NCI-H82 treated with DMSO at 0.1 percent for 48 hours (cell line): ENCODE measurements around the gene PDE9A.
A peak's percentile ranks its signal among the peaks of the same experiment; 100 is the strongest.

Experiments
- DNase-seq: peaks from one replicate; lab custom pipeline; 2025; ENCODE audit not compliant: unreplicated experiment; lab: John Stamatoyannopoulos, UW

The PDE9A gene

DNA sequence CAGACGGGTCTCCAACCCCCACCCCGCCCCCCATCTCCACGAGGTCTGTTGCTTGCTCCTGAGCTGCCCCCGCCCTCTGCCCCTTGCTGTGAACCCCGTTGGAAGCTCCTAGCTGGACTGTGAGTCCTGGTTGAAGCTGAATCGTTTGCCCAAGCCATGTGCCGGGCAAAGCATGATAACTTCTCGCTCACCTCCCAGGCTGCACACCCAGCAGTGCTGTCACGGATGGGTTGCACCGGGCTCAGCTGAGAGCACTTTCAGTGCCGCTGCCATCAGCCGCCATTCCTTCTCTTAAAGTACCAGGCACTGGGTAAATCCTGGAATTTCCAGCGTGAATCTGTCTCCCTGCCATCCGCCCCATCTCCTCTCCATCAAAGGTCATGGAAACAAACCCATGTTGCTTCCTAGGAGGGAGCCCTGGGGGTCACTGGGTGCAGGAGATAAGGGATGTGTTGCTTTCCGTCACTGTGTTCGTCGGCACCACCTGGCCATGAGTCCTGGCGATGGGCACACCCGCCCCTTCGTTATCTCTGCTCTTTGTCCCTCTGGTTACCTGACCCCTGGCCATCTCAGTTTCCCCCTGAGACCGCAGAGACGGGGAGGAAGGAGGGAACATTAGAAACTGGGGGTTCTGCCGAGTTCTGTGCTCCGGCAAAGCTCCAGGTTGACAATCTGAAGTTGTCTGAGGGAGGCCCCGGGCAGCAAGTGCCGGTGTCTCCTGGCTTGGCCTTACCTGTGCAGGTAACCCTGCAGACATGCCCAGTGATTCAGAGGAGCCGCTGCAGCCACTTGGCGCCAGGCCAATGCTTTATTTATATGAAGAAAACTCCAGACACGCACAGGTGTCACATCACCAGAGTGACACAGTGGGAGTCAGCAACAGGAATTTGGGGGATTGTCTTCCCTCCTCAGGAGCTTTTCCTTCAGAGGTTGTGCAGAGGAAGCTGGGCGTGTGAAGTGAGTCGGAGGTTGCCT is 2.7 kb downstream of the PDE9A start:
- DNase-seq = no peak

DNA sequence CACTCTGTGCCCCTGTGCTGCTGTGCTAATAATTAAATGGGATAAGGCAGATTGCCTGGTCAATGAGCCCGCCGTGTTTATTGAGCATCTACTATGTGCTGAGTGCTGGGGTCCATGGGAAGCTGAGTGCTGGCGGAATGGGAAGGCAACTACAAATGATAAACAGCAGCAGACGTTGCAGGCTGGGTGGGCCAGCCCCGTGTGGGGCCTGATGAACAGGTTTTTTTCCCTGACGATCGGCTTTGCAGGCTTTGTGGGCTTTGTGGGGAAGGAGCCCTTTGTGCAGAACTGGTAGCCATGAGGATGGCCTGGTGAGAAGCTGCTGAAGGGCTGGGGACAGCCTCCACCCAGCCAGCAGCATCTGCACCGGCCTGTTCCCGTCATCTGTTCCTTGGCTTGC is 3.5 kb downstream of the PDE9A start:
- no peak for DNase-seq

DNA sequence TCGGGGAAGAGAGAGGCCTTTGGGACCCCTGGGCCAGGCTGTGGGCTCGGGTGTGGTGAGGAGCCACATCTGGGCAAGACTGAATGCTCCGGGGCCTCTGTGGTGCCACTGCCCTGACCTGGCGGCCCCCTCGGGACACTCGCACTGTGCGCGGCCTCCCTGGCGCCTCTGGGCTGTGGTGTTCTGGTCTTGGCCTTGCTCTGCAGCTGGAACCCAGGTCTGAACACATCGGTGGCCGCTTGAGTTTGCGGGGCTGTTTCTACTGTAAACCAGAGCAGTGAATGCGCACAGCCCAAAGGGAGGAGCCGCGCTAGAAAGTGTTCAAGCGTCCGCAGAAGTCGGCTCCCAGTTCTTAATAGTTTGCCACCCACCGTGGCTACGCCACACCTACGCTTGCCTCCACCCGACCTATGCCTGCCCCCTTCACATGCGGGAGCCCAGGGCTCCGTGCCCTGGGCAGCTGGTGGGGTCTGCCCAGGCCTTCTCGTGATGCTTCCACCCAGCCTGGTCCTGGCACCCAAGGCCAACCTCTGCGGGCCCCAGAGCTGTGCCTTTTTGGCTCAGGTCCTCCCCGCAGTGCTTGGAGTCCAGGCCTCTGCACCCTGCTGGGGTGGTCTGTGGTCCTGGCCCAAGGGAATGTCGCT is 4.4 kb downstream of the PDE9A start:
- DNase-seq = no peak

DNA sequence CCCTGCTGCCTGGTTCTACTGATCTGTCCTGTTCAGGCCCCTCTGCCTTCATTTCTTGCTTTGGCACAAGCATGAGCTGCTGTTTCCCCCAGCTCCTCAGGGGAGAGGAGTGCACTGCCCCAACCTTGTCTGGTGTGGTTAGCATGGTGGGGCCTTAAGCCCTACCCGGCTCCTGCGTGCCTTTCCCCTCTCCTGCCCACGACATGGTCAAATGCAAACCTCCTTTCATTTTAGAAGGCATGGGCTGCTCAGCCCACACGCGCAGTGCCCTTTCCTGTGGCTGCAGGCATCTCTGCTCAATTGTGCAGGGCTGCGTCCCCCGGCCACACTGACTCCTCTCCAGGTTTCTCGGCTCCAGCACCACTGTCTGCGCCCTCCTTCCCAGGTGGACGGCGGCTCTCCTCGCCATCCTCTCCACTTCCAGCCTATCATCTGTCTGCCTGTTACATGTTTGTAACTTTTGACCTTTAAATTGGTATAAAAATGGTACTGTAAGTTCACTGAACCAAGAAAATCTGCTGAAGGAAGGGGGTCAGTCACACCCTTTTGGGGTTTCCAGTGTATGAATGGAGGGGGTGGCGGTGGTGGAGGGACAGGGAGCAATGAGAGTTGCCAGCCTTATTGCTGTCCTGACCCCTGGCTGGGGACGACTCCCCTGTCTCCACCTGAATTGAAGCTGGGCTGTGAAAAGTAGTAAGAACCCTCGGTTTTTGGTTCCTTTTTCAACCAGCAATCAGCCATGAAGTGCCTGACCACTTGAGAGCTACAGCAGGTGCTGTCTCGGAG is 5.1 kb downstream of the PDE9A start:
- DNase-seq = no peak

DNA sequence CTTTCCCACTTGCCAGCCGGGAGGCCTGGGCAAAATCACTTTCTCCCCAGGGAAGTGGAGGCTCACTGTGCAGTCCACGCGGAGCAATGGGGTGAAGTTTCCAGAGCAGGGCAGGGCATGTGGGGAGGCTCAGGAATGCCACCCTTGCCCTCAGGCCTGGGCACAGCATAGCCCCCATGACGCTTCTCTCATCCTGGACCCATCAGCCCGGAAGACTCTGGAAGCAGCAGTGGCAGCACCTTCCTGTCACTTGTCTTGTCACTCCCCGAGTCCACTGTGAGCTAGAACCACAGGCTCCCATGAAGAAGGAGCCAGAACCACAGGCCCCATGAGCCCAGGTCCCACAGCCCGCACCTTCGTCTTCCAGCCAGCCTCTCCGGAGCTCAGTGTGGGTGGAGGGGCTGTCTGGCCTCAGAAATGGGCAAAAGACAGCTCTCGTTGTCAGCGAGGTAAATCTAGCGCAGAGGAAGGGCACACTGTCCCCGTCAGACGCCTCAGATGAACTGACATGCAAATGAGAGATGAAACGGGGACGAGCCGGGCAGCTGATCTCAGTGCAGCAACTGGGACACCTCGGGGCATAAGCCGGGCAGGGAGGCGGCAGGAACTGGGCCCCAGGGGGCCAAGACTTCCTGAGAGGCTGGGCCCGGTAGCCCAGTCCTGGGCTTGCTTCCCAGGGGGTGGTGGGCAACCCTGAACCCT is 6.1 kb downstream of the PDE9A start:
- DNase-seq = no peak

DNA sequence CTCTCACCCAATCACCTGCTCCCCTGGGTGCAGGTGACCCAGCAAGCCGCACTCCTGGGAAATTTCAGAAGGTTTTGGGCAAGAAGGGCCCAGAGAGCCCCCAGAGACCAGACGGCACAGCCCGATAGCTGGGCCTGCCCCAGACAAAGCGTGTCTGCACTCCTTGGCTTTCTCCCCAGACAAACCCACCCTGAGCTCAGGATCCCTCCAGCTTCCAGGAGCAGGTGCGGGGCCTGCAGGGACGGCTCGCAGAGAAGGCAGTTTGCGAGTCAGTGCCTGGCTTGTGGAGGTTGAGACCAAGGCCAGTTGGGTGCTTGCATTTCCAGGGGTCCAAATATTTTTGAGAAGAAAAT is 6.7 kb downstream of the PDE9A start:
- DNase-seq = no peak

DNA sequence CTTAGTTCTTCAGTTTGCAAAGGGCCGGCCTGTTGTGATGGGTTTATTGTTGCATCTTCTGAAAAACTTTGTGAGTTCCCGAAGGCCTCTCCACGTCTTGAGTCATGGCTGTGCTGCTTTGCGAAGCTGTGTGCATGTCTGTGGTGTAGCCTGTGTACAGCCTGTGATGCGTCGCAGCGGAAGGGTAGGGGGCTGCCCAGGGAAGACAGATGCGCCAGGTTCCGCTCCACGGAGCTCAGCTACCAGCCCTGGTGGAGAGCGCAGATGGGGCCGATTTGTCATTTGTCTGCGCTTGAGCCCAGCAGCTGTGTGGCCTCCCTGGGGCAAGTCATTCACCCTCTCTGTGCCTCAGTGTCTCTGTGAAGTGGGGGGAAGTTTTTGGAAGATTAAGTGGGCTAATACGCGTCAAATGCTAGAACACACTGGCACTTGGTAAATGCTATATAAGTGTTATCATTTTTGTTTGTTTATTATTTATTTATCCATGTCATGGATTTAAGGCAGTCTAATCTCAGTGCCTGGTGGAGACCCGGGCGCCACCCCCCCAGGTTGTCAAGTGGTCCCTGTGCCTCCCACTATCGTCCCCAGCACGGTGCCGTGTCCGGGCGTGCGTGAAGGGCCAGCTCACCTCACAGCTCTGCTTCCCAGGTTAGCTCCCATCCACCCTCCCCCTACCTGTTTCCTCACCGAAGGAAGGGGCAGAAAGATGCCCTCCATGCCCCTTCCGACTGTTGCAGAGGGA is 8.4 kb downstream of the PDE9A start:
- peak; percentile 69 for DNase-seq

DNA sequence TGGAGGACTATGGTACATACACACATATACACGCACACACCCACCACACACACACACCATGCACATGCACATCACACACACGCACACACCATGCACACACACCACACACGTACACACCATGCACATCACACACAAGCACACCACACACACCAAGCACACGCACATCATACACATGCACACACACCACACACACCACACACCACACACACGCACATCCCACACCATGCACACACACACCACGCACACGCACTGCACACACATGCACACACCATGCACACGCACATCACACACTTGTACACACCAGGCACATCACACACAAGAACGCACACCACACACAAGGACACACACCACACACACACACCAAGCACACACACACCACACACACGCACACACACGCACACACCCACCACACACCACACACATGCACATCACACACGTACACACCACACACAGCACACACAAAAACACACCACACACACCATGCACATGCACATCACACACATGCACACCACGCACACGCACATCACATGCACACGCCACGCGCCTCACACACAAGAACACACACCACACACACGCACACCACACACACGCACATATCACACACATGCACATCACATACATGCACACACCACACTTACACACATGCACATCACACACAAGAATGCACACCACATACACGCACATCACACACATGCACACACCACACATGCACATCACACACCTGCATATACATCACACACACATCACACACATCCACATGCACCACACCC is 9.2 kb downstream of the PDE9A start:
- DNase-seq = no peak

DNA sequence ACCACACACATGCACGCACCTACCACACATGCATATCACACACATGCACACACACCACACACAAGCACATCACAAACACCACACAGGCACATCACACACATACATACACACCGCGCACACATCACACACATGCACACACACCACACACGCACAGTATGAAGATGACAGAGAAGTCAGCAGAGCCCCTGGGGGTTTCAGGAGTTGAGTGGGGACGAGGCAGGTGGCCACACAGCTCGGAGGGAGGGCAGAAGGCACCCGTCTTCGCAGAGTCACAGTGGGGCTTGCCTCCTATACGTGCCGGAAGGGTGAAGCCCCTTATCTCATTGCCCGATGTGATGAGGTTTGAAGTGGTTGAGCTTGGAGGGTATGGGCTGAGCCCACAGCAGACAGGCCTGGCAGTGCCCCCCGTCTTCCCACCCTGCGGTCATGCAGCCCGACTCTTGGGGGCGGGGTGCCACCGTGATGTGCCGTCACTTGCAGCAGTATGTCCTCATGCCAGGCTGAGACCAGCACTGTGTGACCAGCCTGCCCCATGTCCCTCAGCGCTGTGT is 9.9 kb downstream of the PDE9A start:
- DNase-seq = no peak

DNA sequence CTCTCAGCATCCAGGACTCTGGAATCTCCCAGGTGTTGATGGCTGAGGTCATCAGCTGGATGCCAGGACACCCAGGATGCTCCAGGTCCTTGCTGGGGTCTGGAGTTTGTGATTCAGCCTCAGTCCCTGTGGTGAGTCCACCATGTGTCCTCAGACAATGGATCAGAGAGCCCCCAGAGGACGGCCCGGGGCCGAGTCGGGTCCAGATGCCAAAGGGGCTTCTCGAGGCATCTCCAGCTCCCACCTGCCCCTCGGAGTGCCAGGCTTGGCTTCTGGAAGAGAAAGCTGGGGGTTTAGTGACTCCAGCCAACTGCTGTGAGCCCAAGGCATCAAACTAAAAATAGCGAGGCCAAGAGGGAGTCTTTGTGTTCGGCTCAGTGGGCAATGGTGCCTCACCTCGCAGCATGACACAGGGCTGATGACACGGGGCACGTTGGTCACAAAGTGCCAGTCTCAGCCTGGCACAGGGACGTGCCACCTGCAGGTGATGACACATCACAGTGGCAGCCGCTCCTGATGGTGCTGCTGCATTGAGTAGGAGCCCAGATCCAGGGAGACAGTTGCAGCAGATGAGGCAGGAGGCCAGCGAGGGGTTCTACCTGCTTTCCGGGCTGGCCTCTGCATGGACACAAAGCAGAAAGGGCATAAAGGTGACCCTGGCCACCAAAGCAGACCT is 10.6 kb downstream of the PDE9A start:
- no peak for DNase-seq

DNA sequence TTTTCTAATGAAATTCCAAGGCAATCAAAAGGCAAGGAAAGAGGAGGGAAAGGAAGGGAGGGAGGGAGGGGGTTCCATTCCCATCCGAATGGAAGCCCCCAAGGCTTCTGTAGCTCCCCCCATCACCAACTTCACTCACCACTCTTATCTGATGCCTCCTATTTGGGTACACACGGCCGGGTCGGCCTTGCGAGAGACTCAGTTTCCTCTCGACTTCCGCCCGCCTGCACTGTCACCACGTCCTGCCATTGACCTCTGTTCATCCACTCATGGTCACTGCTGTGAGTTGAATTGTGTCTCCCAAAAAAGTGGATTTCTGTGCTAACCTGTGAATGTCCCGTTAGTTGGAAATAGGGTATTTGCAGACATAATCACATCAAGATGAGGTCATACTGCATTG is 11.2 kb downstream of the PDE9A start:
- DNase-seq = no peak

DNA sequence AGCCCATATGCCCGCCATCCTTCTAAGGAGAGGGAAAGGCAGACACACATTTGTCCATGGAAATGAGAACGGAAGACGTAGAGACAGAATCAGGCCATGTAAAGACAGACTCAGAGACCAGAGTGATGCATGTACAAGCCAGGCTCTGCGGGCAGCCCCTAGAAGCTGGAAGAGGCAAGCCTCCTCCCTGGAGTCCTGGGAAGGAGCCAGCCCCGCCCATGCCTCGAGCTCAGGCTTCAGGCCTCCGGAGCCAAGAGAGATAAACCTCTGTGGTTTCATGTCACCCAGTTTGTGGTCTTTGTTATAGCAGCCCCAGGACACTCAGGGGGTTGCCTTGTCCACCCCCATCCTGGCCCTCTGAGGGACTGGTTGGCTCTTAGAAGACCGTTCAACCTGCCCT is 11.6 kb downstream of the PDE9A start:
- DNase-seq = no peak

DNA sequence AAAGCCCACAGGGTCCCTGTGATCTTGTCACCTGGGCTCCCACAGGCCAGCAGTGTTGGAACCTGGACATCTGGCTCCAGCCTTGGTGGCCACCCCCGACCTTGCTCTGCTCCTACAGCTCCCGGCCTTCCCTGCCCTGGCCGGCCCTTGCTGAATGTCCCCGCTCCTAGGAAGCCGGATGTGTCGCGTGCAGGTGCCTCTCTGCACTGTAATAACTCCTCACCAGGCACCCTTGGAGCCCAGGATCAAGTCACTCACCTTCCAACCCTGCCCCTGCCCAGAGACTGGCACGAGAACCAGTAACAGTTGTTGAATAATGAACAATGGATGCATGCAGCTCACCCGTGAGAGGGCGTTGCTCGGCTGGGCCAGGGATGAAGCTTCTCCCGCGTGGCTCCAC is 12.1 kb downstream of the PDE9A start:
- DNase-seq = no peak

DNA sequence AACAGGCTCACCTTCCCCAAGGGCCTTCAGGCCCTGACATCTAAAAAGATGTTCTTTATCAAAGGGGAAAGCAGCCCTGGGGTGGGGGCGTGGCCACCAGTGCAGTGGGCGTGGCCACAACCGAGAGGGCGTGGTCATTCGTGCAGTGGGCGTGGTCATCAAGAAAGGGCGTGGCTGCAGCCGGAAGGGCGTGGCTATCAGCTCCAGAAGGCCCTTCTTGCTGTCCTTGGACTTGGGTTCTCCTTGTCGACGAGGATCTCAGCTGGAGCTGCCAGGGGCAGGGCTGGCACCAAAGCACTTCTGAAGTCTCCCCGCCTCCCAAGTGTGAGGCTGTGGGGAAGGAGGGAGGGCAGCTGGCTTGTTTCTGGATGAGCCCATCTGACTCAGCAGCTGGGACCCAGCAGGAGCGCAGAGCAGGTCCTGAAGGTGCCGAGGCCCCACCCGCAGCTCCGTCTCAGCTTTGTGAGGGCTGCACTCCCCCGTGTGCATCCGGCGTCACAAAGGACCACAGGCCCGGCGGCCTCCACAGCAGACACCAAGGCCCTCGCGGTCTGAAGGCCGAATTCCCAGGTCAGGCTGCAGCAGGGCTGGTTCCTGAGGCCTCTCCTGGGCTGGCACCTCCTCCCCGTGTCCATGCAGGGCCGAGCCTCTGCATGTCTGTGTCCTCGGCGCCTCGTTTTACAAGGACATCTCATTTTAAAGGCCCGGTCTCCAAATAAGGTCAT is 12.8 kb downstream of the PDE9A start:
- DNase-seq = no peak

DNA sequence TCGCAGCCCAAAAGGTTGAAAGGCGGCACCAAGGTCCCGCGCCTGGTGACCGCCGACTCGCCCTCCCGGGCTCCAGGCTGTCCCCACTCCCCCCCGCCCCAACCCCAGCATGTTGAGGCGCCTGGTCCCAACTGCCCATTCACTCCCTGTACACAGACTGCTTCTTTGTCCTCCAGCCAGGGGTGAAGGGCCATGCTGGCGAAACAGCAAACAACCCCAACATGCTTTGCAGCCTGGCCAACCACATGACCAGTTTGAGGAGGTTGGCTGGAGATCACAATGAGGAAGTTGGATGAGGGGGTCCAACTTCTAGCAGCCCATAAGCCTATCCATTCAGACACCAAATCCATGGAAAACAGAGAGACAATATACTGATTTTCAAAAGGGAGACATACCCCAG is 13.5 kb downstream of the PDE9A start:
- DNase-seq = no peak

DNA sequence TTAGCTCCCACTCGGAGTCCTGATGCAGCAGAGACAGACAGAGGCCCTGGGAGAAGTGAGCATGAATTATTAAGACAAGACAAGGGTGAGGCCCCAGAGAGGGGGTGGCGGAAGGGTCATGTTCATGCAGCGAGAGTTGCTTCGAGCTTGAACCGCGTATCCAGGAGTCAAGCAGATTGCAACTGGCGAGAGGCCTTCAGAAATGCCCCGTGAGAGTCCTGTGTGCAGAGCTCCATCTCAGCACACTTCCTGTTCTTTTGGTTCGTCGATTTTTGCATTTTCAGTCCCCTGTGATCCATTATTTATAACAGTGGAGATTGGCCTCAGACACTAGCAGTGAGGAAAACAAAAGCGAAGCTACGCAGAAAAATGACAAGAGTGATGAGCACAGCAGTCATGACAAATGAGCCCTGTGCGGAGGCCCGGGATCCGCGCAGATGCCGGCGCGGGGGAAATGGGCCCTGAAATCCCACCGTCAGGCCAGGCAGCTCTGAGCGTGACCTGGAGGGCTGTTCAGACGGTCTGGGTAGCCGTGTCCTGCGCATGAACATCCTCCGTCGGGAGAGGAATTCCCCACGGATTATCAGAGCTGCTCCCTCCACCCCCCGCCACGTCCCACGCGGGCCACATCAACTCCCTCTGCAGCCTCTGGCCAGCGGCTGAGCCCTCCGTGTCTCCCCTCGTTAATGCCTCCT is 15.0 kb downstream of the PDE9A start:
- no peak for DNase-seq

DNA sequence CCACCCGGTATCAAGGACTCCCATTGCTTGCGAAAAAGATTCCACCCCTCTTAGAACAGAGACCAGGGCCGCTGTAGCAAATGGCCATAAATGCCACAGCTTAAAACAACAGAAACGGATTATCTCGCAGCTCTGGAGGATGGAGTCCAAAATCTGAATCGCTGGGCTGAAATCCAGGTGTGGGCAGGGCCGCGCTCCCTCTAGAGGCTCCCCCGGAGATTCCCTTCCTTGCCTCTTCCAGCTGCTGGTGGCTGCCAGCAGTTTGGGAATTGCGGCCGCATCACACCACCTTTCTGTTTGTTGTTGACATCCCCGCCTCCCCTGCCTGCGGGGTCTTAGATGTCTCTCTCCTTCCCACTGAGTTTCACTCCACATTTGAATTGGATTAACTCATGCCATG is 15.6 kb downstream of the PDE9A start:
- peak; percentile 83 for DNase-seq
